D721Med (cell line): ENCODE data around the gene ANXA9.

ENCODE experiments used
- DNase-seq: peaks from one replicate; pipeline ENCODE4 v3.0.0; 2011; ENCODE audit warnings: low spot score; ENCODE audit not compliant: insufficient read length
- FAIRE-seq: peaks from 2 replicates; lab custom pipeline; 2011; peaks lifted over from hg19 to GRCh38; lab: Jason Lieb, UNC
- TF ChIP-seq, protein P1 (sequence below): IDR thresholded peaks from 2 replicates; pipeline ENCODE4 v1.5.1; 2012; ENCODE audit warnings: mild to moderate bottlenecking, control low read depth; ENCODE audit not compliant: insufficient read depth; ENCODE audit errors: missing control alignments

ANXA9 gene

DNA sequence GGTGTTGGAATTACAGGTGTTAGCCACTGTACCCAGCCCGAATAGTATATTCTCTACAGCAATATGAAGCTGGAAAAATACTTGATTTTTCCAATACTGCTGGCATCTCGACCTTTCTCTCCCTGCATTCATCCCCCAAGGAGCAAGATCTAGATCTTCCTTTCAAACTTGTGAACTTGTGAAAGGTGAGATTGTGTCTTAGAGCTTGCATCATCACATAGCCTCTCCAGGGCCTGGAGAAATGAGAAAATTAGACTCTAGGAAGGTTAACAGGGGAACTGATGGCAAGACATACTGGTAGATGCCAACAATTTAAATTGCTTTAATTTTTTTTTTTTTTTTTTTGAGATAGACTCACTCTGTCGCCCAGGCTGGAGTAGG is 28.2 kb downstream of the ANXA9 start:
- TF ChIP-seq, protein P1, sequence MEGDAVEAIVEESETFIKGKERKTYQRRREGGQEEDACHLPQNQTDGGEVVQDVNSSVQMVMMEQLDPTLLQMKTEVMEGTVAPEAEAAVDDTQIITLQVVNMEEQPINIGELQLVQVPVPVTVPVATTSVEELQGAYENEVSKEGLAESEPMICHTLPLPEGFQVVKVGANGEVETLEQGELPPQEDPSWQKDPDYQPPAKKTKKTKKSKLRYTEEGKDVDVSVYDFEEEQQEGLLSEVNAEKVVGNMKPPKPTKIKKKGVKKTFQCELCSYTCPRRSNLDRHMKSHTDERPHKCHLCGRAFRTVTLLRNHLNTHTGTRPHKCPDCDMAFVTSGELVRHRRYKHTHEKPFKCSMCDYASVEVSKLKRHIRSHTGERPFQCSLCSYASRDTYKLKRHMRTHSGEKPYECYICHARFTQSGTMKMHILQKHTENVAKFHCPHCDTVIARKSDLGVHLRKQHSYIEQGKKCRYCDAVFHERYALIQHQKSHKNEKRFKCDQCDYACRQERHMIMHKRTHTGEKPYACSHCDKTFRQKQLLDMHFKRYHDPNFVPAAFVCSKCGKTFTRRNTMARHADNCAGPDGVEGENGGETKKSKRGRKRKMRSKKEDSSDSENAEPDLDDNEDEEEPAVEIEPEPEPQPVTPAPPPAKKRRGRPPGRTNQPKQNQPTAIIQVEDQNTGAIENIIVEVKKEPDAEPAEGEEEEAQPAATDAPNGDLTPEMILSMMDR: no peak
- FAIRE-seq: no peak

DNA sequence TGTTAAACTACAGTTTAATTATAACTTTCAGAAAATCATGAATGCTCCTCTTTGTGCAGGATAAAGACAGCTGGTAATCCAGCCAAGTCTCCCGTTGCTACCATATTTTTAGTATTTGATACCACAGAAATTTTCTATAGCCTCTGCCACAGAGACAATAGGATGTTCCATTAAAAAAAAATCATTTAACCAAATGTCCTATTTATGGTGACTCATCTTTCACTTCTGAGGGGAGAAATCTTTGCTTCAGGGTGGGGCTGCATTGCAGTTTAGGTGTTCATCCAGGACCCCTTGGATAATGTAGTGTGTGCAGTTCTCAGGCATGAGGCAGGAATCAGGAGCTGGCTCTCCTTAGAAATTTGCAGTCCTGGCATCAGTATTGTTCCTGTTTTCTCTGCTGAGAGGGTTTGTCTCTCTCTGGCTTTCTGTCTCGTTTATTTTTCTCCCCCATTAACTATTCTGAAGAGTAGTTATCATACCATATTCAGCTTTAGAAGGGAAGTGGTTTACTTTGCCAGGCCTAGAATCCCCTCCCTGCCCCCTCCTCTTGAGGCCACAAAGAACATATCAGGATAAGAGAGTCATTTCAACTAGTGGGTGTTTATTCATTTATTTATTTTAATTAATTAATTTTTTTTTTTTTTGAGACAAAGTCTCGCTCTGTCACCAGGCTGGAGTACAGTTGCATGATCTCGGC is 29.2 kb downstream of the ANXA9 start:
- TF ChIP-seq, protein P1: no peak
- no peak for FAIRE-seq
- no peak for DNase-seq

More for the DNA sequence above, 28.2 kb downstream of the ANXA9 start:
- no peak for DNase-seq

DNA sequence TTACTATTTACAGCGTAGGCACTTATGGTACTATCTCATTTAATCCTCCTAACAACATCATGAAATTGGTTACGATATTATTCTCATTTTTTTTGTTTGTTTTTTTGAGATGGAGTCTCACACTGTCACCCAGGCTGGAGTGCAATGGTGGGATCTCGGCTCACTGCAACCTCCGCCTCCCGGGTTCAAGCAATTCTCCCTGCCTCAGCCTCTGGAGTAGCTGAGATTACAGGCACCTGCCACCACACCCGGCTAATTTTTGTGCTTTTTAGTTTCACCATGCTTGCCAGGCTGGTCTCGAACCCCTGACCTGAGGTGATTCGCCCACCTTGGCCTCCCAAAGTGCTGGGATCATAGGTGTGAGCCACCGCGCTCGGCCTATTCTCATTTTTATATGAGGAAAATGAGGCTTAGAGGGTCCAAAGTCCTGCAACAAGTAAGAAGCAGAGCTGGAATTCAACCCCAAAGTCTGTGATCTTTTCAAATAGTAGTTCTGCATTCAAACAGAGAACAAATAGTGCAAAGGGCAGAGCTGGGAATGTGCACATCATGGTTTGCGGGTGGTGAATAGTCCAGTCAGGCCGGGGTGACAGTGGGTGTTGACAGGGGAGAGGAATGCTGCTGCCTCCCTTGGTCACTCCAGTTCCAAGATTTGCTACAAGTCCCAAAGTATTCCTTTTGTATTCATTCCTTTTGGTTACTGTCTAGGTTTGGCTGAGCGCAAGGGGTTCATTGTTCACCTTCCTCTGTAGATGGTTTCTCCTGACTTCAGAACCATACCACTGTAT is 30.8 kb downstream of the ANXA9 start:
- no peak for FAIRE-seq
- TF ChIP-seq, protein P1: no peak
- DNase-seq: no peak

DNA sequence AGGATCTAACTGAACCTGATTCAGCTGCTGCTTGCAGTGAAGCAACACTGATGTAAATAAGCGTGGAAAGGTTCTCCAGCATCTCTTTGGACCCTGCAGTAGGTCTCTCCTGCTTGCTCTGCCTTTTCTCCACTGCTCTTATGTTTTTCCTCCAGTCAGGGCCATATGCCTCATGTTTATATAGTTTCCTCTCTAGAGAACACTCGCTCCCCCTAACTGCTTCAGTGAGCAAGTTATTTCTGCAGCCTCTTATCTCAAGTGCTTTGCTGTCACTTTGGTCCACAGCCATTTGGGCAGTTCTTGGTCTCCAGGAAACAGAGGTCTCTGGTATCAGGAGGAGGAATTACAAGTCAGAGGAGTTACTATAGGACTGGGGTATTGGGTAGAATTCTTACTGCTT is 31.4 kb downstream of the ANXA9 start:
- FAIRE-seq (no peak), DNase-seq (no peak)
- TF ChIP-seq, protein P1: no peak

DNA sequence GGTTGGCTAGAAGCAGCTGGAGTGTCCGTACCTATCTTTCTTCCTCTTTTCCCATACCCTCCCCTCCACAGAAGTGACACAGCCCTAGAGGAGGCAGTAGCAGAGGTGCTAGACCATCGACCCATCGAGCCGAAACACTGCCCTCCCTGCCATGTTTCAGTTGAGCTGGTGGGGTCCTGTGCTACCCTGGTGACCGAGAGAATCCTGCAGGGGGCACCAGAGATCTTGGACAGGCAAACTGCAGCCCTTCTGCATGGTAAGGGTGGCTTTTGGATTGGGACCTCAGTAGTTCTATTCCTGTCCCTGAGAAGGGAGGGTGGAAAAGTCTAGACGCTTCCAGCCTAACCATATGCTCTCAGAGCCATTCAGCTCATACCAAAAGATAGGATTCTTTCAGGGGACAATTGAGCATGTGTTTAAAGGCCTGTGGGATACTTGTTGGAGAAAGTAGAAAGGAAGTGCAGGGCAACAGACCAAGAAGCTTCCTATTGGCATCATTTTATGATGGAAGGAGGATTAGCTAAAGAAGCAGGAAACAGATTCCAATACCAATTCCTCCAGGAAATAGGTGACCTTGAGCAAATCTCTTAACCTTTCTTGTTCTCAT is 42.6 kb downstream of the ANXA9 start:
- peak; percentile 73 for DNase-seq
- no peak for FAIRE-seq
- TF ChIP-seq, protein P1: peak; percentile 81

DNA sequence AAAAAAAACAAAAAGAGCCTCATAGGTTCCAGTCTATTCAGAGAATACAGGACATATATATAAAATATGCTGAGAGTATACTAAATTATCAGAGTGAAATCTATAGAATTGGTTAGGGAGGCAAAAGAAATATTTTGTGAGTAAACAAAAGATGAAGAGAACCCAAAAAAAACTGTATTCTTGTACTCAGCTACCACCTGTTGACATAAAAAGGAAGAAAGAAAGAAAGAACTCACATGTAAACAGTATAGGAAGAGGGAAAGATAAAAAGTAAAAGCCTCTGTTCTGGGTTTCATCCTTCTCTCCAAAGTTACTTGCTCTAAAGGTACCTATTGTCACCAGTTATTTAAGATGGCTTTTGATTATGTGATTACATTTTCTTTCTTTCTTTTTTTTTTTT is 44.4 kb downstream of the ANXA9 start:
- no peak for FAIRE-seq
- TF ChIP-seq, protein P1: no peak
- no peak for DNase-seq

DNA sequence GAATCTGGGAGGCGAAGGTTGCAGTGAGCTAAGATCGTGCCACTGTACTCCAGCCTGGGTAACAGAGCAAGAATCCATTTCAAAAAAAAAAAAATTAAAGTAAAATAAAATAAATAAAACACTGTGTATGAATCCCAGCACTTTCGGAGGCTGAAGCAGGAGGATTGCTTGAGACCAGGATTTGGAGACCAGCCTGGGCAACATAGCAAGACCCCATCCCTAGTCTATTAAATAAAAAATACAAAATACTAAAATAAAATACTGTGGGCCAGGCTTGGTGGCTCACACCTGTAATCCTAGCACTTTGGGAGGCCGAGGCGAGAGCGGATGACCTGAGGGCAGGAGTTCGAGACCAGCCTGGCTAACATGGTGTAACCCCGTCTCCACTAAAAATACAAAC is 50.1 kb downstream of the ANXA9 start:
- TF ChIP-seq, protein P1: no peak
- FAIRE-seq (no peak), DNase-seq (no peak)
